Measurements from ENCODE around the gene GUCA2A. TPM values are rescaled to one million over a fixed set of nuclear protein-coding genes. Genes with fewer than 3 reads are reported as not detected.

The GUCA2A gene
- total RNA-seq, 1 donor from 2014 or later, result not detected

DNA sequence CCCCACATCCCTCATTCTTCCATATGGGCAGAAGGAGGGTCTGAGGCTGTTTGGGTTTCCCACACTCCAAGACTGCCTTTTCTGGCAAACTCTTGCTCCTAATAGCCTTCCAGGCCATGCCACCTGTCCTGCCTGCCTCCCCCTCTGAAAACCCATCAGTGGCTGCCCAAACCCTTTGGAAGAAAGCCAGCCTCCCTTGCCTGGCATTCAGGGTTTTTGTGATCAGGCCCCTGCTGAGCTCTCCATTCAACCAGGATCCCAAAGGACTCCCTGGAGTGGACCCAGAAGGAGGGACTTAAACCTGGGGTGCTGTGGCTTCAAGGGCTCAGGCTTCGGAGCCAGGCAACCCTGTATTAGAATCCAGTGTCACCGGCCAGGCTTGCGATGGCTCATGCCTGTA lies 4.2 kb upstream of the GUCA2A start:
- Mint-ChIP-seq H3K4me3 (ENCODE audit: low read depth) (no peak overlapping the region), H3K4me1 (ENCODE audit: low read depth) (peaks cover 5% of the 10 kb centered on the region), H3K9me3 (ENCODE audit: low read depth) (no peaks in the 10 kb centered on the region), H3K27me3 (peaks cover 2% of the 10 kb centered on the region), H3K27ac (no peak overlapping the region), H3K36me3 (ENCODE audit: insufficient read depth) (no peaks in the 10 kb centered on the region)
- DNase-seq (ENCODE audit: low spot score, unreplicated experiment), result no peak
- TF ChIP-seq, protein P1, sequence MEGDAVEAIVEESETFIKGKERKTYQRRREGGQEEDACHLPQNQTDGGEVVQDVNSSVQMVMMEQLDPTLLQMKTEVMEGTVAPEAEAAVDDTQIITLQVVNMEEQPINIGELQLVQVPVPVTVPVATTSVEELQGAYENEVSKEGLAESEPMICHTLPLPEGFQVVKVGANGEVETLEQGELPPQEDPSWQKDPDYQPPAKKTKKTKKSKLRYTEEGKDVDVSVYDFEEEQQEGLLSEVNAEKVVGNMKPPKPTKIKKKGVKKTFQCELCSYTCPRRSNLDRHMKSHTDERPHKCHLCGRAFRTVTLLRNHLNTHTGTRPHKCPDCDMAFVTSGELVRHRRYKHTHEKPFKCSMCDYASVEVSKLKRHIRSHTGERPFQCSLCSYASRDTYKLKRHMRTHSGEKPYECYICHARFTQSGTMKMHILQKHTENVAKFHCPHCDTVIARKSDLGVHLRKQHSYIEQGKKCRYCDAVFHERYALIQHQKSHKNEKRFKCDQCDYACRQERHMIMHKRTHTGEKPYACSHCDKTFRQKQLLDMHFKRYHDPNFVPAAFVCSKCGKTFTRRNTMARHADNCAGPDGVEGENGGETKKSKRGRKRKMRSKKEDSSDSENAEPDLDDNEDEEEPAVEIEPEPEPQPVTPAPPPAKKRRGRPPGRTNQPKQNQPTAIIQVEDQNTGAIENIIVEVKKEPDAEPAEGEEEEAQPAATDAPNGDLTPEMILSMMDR (IDR thresholded peaks at IDR 0.05; ENCODE audit: unreplicated experiment), result no peak

DNA sequence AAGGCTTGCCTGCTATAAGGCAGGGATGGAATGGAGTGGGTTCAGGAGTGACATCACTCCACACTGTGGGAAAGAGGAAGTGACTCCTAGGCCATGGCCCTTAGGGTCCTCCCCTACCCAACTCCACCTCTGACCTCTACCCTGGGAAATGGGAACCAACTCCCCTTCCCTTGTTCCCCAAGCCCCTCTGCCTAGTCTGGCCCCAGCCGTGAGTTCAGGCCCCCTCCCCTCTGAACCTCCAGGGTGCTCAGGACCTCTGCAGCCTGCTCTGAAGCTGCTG lies 3.8 kb upstream of the GUCA2A start:
- H3K4me3 Mint-ChIP-seq (ENCODE audit: low read depth), result no peak overlapping the region
- peaks cover 5% of the 10 kb centered on the region for H3K4me1 Mint-ChIP-seq (ENCODE audit: low read depth)
- DNase-seq (ENCODE audit: low spot score, unreplicated experiment), result no peak
- H3K36me3 Mint-ChIP-seq (ENCODE audit: insufficient read depth), result no peaks in the 10 kb centered on the region
- no peak overlapping the region for H3K27ac Mint-ChIP-seq
- no peaks in the 10 kb centered on the region for H3K9me3 Mint-ChIP-seq (ENCODE audit: low read depth)
- peaks cover 2% of the 10 kb centered on the region for H3K27me3 Mint-ChIP-seq
- TF ChIP-seq, protein P1 (IDR thresholded peaks at IDR 0.05; ENCODE audit: unreplicated experiment), result no peak

DNA sequence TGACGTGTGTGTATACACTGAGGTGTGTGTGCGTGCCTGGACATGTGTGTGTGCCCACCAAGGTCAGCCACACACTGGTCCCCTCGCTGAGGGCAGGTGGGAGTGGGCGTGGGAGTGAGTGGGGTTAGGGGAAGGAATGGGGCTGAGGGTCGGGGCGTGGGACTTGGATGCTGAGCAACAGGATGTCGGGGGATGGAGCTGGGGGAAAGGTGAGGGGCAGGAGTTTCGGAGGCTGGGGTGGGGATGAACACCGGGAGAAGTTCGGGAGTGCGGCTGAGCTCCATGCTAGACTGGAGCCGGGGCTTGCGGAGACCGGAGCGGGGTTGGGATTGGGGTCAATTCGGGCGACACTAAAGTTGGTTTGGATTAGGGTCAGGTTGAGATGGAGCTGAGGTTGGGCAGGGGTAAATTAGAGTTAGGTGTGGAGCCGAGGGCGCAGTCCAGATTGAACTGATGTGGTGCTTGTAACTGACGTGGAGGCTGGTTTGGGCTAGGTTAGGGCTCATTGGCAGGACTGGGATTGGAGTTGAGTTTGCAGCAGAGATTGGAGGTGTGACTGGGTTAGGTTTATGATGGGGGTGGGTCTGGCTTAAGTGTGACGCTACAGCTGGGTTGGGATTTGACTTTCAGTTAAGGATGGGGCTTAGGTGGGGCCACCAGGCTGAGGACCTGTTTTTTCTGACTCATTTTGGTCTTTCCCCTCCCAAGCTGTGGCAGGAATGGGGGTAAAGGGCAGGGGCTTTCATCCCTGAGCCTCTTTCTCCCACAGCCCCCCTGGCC lies 3.3 kb upstream of the GUCA2A start:
- Mint-ChIP-seq H3K4me1 (ENCODE audit: low read depth) (peaks cover 5% of the 10 kb centered on the region), H3K9me3 (ENCODE audit: low read depth) (no peaks in the 10 kb centered on the region), H3K27ac (no peak overlapping the region), H3K36me3 (ENCODE audit: insufficient read depth) (no peaks in the 10 kb centered on the region), H3K27me3 (peaks cover 6% of the 10 kb centered on the region), H3K4me3 (ENCODE audit: low read depth) (no peak overlapping the region)
- TF ChIP-seq, protein P1 (IDR thresholded peaks at IDR 0.05; ENCODE audit: unreplicated experiment), result no peak
- no peak for DNase-seq (ENCODE audit: low spot score, unreplicated experiment)

DNA sequence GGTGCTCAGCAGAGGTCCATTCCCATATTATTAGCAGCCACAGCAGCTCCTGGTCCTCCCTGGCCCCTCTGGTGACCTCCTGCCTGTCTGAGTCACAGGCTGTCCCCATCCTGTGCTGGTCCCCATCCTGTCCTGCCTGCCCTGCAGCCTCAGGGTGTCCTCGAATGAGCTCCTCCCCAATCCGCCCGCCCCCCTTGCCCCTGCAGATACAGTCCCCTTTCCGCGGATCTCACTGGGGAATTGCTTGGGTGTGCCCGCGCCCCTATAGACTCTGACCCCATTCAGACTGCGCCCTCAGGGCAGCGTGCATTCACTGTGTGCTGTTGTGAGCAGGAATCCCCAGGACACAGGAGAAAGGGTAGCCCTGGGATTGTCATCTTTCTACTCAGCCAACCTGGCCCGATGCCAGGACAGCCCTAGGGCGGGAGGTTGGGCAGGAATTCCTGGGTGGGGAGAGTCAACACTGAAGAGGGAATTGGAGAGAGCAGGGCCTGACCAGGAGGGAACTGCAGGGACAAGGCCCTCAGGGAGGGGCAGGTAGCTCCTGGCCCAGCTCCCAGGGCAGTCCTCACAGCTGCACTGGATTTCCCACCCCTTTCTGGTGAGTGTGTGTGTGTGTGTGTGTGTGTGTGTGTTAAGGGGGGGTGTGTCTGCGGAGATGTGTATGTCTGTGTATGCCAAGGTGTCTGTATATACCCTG lies 1.1 kb upstream of the GUCA2A start:
- Mint-ChIP-seq H3K36me3 (ENCODE audit: insufficient read depth) (no peaks in the 10 kb centered on the region), H3K9me3 (ENCODE audit: low read depth) (peaks cover 2% of the 10 kb centered on the region), H3K27me3 (peaks cover 7% of the 10 kb centered on the region), H3K4me3 (ENCODE audit: low read depth) (no peak overlapping the region), H3K27ac (peak overlapping the region; percentile 1), H3K4me1 (ENCODE audit: low read depth) (peaks cover 5% of the 10 kb centered on the region)
- TF ChIP-seq, protein P1 (IDR thresholded peaks at IDR 0.05; ENCODE audit: unreplicated experiment), result no peak
- DNase-seq (ENCODE audit: low spot score, unreplicated experiment), result no peak

DNA sequence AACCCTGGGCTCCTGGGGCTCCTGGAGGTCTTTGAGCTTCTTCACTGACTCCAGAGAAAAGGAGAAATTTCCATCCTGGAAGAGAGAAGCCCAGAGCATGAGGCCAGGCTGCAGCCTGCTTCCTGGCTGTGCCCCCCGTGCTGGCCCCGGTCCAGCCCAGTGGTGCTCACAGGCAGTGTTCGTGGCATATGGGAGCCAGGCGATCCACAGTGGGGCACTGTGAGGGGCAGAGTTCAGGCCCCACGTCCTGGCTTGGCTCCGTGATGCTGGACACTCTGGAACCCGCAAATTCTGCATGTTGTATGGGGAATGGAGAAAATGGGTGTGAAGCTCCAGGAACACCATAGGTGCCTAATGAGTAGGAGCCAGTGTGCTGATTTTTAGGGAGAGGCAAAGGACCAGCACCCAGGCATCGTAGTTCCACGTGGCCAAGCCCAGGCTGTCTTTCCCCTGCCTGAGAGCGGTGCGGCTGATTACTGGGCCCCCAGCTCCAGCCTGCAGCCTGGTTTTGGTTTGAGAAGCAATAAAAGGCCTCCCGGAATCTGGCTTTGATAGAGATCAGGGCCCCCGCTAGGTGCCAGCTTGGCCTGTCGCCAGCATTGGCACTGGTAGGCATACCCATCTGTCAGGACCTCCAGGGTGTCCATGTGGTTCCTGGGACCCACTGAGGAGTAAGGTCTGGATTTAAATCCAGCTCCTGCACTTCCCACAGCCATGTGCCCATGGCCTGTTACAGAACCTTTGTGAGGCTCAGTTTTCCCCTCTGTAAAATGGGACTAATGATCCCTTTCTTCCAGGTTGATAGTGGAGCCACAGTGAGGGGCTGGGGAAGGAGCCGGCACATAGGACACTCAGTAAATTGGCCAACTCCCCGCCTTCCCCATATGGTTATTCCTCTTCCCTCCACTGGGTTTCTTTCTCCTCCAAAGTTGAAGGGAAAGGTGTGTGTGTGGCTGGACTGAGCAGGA lies 725 bp downstream of the GUCA2A start:
- H3K36me3 Mint-ChIP-seq (ENCODE audit: insufficient read depth), result no peaks in the 10 kb centered on the region
- TF ChIP-seq, protein P1 (IDR thresholded peaks at IDR 0.05; ENCODE audit: unreplicated experiment), result no peak
- H3K4me1 Mint-ChIP-seq (ENCODE audit: low read depth), result peaks cover 5% of the 10 kb centered on the region
- no peak overlapping the region for H3K27ac Mint-ChIP-seq
- H3K9me3 Mint-ChIP-seq (ENCODE audit: low read depth), result peaks cover 4% of the 10 kb centered on the region
- peaks cover 7% of the 10 kb centered on the region for H3K27me3 Mint-ChIP-seq
- no peak overlapping the region for H3K4me3 Mint-ChIP-seq (ENCODE audit: low read depth)
- no peak for DNase-seq (ENCODE audit: low spot score, unreplicated experiment)
